ENCODE results near the gene PRKAG2. TPM values are rescaled to one million over a fixed set of nuclear protein-coding genes. Genes with fewer than 3 reads are reported as not detected.

PRKAG2 gene
- total and polyA plus RNA-seq, 10 donors = 15.8 to 50.9 (median 32.8) TPM

- H3K36me3 ChIP-seq = no peaks in the 10 kb centered on the region
- no peak for TF ChIP-seq POLR2A (IDR thresholded peaks at IDR 0.05)
- no peak for TF ChIP-seq POLR2AphosphoS5 (IDR thresholded peaks at IDR 0.05)
- no peak for TF ChIP-seq CTCF (IDR thresholded peaks at IDR 0.05 in 8 of 11, conservative IDR thresholded peaks at IDR 0.05 in 3 of 11)
- no peak overlapping the region for H3K4me3 ChIP-seq
These were observed 229.9 kb downstream of the PRKAG2 start for GRCh38 chr7:151647006-151647405.

GRCh38 chr7:151645311-151645710 is 231.6 kb downstream of the PRKAG2 start:
- intact Hi-C loops (cut with DNase I; ENCODE audit: low total_unique reads) = no loop called here
- 94 to 96% (median 95%) methylated on average over 2 of the region's 2 CpGs for WGBS, 5 donors

More at GRCh38 chr7:151647006-151647405, 229.9 kb downstream of the PRKAG2 start:
- WGBS, 5 donors = 76 to 96% (median 87%) methylated on average over 5 of the region's 5 CpGs
- peaks cover 0 to 12% (median 8%) of the 10 kb centered on the region in 8 donors for H3K9me3 ChIP-seq
- intact Hi-C loops (cut with DNase I; ENCODE audit: low total_unique reads) = no loop called here
- H3K27me3 ChIP-seq (replicated peaks in 1 of 7) = no peaks in the 10 kb centered on the region
- DNase-seq = no peak
- peaks cover 0 to 12% (median 3%) of the 10 kb centered on the region in 6 donors for H3K4me1 ChIP-seq
- no peak overlapping the region for H3K27ac ChIP-seq

GRCh38 chr7:151644554-151644953 is 232.4 kb downstream of the PRKAG2 start:
- no peak for DNase-seq
- no peaks in the 10 kb centered on the region for H3K36me3 ChIP-seq

More at GRCh38 chr7:151645311-151645710, 231.6 kb downstream of the PRKAG2 start:
- Histone ChIP-seq H3K4me3 (no peak overlapping the region), H3K4me1 (no peaks in the 10 kb centered on the region), H3K27ac (no peak overlapping the region), H3K9me3 (peaks cover 0 to 12% (median 8%) of the 10 kb centered on the region in 8 donors), H3K36me3 (no peaks in the 10 kb centered on the region), H3K27me3 (replicated peaks in 1 of 7) (no peaks in the 10 kb centered on the region)
- no peak for TF ChIP-seq POLR2A (IDR thresholded peaks at IDR 0.05)
- DNase-seq = no peak

GRCh38 chr7:151642746-151643145 is 234.2 kb downstream of the PRKAG2 start:
- peaks cover 0 to 10% (median 0%) of the 10 kb centered on the region in 6 donors for H3K4me1 ChIP-seq
- H3K4me3 ChIP-seq = no peak overlapping the region
- TF ChIP-seq POLR2AphosphoS5 (IDR thresholded peaks at IDR 0.05) (no peak), POLR2A (IDR thresholded peaks at IDR 0.05) (no peak), CTCF (IDR thresholded peaks at IDR 0.05 in 8 of 11, conservative IDR thresholded peaks at IDR 0.05 in 3 of 11) (no peak)
- WGBS, 5 donors = 74 to 92% (median 84%) methylated on average over 3 of the region's 3 CpGs
- no peaks in the 10 kb centered on the region for H3K27me3 ChIP-seq (replicated peaks in 1 of 7)
- H3K27ac ChIP-seq = no peak overlapping the region
- DNase-seq = no peak
- H3K36me3 ChIP-seq = no peaks in the 10 kb centered on the region
- H3K9me3 ChIP-seq = peaks cover 0 to 12% (median 8%) of the 10 kb centered on the region in 8 donors
- intact Hi-C loops (cut with DNase I; ENCODE audit: low total_unique reads) = no loop called here

More at GRCh38 chr7:151644554-151644953, 232.4 kb downstream of the PRKAG2 start:
- intact Hi-C loops (cut with DNase I; ENCODE audit: low total_unique reads) = no loop called here
- Histone ChIP-seq H3K27me3 (replicated peaks in 1 of 7) (no peaks in the 10 kb centered on the region), H3K9me3 (peaks cover 0 to 12% (median 8%) of the 10 kb centered on the region in 8 donors), H3K27ac (no peak overlapping the region), H3K4me1 (no peaks in the 10 kb centered on the region), H3K4me3 (no peak overlapping the region)
- TF ChIP-seq POLR2A (IDR thresholded peaks at IDR 0.05) (no peak), CTCF (IDR thresholded peaks at IDR 0.05 in 8 of 11, conservative IDR thresholded peaks at IDR 0.05 in 3 of 11) (no peak), POLR2AphosphoS5 (IDR thresholded peaks at IDR 0.05) (no peak)

GRCh38 chr7:151641587-151641986 is 235.3 kb downstream of the PRKAG2 start:
- WGBS, 5 donors = 91 to 99% (median 97%) methylated on average over 2 of the region's 2 CpGs
- intact Hi-C loops (cut with DNase I; ENCODE audit: low total_unique reads) = no loop called here
- no peak overlapping the region for H3K27ac ChIP-seq

More at GRCh38 chr7:151641587-151641986, 235.3 kb downstream of the PRKAG2 start:
- Histone ChIP-seq H3K4me1 (peaks cover 0 to 12% (median 0%) of the 10 kb centered on the region in 6 donors), H3K4me3 (no peak overlapping the region), H3K9me3 (peaks cover 0 to 12% (median 8%) of the 10 kb centered on the region in 8 donors), H3K27me3 (replicated peaks in 1 of 7) (no peaks in the 10 kb centered on the region), H3K36me3 (no peaks in the 10 kb centered on the region)
- DNase-seq = no peak
- TF ChIP-seq POLR2A (IDR thresholded peaks at IDR 0.05) = no peak
- TF ChIP-seq POLR2AphosphoS5 (IDR thresholded peaks at IDR 0.05) = no peak
- TF ChIP-seq CTCF (IDR thresholded peaks at IDR 0.05 in 8 of 11, conservative IDR thresholded peaks at IDR 0.05 in 3 of 11) = no peak
